Esophagus muscularis mucosa (tissue), 3 donors: ENCODE data around the gene PLXDC1.

Experiments
- POLR2A ChIP-seq: fragments of 450-650 bp; IDR thresholded peaks from one replicate; pipeline ENCODE4 v1.6.1; 2017; ENCODE audit warnings: antibody characterized with exemption, moderate library complexity, mild to moderate bottlenecking, low read depth
- POLR2AphosphoS5 ChIP-seq, 2 donors: sonication (generic); formaldehyde crosslinking; IDR thresholded peaks; one replicate each; pipeline ENCODE4 v1.6.1; 2017; ENCODE audit warnings: antibody characterized with exemption in 2 of 2
- TF ChIP-seq, protein P1 (sequence below), 3 experiments: fragments of 200-600 bp in 2 of 3; fragments of 450-650 bp in 1 of 3; sonication (generic) in 2 of 3; IDR thresholded peaks; one replicate each; pipeline ENCODE4 v1.5.1; 2017 to 2019; ENCODE audit warnings: antibody characterized with exemption in 3 of 3, mild to moderate bottlenecking in 2 of 3, moderate library complexity in 1 of 3

- TF ChIP-seq, protein P1, sequence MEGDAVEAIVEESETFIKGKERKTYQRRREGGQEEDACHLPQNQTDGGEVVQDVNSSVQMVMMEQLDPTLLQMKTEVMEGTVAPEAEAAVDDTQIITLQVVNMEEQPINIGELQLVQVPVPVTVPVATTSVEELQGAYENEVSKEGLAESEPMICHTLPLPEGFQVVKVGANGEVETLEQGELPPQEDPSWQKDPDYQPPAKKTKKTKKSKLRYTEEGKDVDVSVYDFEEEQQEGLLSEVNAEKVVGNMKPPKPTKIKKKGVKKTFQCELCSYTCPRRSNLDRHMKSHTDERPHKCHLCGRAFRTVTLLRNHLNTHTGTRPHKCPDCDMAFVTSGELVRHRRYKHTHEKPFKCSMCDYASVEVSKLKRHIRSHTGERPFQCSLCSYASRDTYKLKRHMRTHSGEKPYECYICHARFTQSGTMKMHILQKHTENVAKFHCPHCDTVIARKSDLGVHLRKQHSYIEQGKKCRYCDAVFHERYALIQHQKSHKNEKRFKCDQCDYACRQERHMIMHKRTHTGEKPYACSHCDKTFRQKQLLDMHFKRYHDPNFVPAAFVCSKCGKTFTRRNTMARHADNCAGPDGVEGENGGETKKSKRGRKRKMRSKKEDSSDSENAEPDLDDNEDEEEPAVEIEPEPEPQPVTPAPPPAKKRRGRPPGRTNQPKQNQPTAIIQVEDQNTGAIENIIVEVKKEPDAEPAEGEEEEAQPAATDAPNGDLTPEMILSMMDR (IDR thresholded peaks at IDR 0.05) = no peak
- TF ChIP-seq POLR2AphosphoS5 (IDR thresholded peaks at IDR 0.05) (no peak), POLR2A (no peak)
Measured at GRCh38 chr17:39014044-39014794, 137.2 kb downstream of the PLXDC1 start.
